ENCODE results near the gene RUBCNL.
A peak's percentile ranks its signal among the peaks of the same experiment; 100 is the strongest.
"Not testable (repeated sequence)": the region's sequence is repeated elsewhere in the genome, so short reads cannot be mapped to it uniquely, and the experiment has no call there.

Gene RUBCNL, protein sequence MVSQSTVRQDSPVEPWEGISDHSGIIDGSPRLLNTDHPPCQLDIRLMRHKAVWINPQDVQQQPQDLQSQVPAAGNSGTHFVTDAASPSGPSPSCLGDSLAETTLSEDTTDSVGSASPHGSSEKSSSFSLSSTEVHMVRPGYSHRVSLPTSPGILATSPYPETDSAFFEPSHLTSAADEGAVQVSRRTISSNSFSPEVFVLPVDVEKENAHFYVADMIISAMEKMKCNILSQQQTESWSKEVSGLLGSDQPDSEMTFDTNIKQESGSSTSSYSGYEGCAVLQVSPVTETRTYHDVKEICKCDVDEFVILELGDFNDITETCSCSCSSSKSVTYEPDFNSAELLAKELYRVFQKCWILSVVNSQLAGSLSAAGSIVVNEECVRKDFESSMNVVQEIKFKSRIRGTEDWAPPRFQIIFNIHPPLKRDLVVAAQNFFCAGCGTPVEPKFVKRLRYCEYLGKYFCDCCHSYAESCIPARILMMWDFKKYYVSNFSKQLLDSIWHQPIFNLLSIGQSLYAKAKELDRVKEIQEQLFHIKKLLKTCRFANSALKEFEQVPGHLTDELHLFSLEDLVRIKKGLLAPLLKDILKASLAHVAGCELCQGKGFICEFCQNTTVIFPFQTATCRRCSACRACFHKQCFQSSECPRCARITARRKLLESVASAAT

DNA sequence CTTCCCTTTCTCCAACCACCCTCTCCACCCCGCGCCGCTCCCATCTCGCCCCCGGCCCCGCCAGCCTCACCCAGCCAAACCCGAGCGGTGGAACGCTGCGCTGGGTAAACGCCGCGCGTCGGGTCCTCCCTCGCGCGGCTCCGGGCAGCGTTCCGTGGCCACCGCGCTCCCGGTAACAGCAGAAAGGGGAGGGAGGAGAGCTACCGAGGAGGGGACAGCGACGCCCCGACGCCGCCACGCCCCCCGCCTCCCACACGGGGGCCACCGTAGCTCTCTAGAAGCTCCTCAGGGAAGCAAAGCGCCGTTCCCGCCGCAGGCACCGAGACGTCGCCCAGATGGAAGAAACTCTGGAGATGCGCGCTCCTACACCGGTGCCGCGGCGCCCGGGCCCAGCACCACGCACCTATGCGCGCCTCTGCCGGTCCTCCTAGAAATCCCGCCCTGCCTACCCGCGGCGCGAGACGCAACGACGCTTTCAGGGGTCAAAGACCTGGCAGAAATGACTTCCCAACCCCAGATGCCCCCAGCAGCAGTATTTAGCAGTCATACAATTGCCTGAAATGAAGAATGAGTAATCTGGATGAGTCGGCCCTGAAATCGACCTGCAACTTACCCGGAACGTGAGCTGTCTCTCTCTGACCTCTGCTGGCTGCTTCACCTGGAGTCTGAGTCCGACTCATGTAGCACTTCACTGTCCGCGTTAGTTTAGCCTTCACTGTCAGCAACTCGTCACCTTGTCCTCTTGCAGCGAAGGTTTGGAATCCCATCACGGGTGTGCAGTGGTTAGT, at the start of gene RUBCNL:
RUBCNL (minus strand) TSS at position 189 of the 788 bp plus-strand sequence. CDS start 14,777 bp downstream, outside the sequence.
- Mint-ChIP-seq H3K36me3 (ENCODE audit: low read depth) (no peaks in the 10 kb centered on the region), H3K4me1 (peaks cover 26% of the 10 kb centered on the region), H3K9me3 (no peaks in the 10 kb centered on the region), H3K27ac (peak within 1 kb of the TSS in 1 of 3 experiments; percentile 19), H3K4me3 (peak within 1 kb of the TSS; percentile 80 to 88 (median 82)), H3K27me3 (ENCODE audit: low read depth) (peaks cover 60% of the 10 kb centered on the region)
- TF ChIP-seq, protein P1, sequence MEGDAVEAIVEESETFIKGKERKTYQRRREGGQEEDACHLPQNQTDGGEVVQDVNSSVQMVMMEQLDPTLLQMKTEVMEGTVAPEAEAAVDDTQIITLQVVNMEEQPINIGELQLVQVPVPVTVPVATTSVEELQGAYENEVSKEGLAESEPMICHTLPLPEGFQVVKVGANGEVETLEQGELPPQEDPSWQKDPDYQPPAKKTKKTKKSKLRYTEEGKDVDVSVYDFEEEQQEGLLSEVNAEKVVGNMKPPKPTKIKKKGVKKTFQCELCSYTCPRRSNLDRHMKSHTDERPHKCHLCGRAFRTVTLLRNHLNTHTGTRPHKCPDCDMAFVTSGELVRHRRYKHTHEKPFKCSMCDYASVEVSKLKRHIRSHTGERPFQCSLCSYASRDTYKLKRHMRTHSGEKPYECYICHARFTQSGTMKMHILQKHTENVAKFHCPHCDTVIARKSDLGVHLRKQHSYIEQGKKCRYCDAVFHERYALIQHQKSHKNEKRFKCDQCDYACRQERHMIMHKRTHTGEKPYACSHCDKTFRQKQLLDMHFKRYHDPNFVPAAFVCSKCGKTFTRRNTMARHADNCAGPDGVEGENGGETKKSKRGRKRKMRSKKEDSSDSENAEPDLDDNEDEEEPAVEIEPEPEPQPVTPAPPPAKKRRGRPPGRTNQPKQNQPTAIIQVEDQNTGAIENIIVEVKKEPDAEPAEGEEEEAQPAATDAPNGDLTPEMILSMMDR (IDR thresholded peaks at IDR 0.05; ENCODE audit: unreplicated experiment in 3 of 3), result no peak

GRCh38 chr13:46429558-46429957, 42.5 kb upstream of the RUBCNL start:
- not testable (repeated sequence) for H3K9me3 Mint-ChIP-seq; H3K36me3 Mint-ChIP-seq (ENCODE audit: low read depth); H3K4me1 Mint-ChIP-seq; H3K4me3 Mint-ChIP-seq; H3K27ac Mint-ChIP-seq; H3K27me3 Mint-ChIP-seq (ENCODE audit: low read depth)

DNA sequence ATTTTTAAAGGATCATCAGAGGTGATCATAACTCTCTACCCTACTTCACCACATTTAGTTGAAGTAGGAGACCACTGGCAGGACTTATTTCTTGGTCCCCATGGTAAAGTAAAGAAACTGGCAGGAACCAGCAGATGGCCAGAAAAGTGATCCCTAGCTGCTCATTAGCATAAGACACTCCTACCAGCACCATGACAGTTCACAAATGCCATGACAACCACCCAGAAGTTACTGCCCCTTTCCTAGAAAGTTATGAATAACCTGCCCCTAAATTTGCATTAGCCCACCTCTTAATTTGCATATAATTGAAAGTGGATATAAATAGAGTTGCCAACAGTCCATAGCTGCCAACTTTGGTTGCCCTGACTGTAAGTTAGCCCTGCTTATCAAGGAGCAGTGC, 18.4 kb upstream of the RUBCNL start:
- Mint-ChIP-seq H3K4me1 (peaks cover 6% of the 10 kb centered on the region), H3K4me3 (no peak overlapping the region), H3K27me3 (ENCODE audit: low read depth) (peaks cover 6% of the 10 kb centered on the region), H3K36me3 (ENCODE audit: low read depth) (peaks cover 5% of the 10 kb centered on the region), H3K9me3 (peaks cover 10% of the 10 kb centered on the region), H3K27ac (no peak overlapping the region)
- TF ChIP-seq, protein P1 (IDR thresholded peaks at IDR 0.05; ENCODE audit: unreplicated experiment in 3 of 3), result no peak

DNA sequence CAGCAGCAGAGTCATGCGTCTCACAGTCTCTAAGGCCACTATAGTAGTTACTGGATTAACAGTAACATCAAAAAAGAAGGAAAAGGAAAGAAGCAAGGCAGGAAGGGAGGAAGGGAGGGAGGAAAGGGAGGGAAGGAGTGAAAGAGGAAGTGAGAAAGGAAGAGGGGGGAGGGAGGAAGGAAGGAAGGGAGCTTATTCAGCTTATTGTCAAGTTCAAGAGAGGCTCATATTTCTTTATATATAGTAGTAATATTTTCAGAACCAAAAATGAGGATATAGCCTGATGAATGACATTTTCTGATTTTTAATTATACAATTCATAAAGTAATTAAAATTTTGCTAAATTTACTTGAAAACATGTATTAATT, 17.7 kb upstream of the RUBCNL start:
- Mint-ChIP-seq H3K36me3 (ENCODE audit: low read depth) (peaks cover 5% of the 10 kb centered on the region), H3K4me1 (peaks cover 6% of the 10 kb centered on the region), H3K4me3 (no peak overlapping the region), H3K27me3 (ENCODE audit: low read depth) (peaks cover 6% of the 10 kb centered on the region), H3K9me3 (peaks cover 9% of the 10 kb centered on the region), H3K27ac (no peak overlapping the region)
- TF ChIP-seq, protein P1 (IDR thresholded peaks at IDR 0.05; ENCODE audit: unreplicated experiment in 3 of 3), result no peak

DNA sequence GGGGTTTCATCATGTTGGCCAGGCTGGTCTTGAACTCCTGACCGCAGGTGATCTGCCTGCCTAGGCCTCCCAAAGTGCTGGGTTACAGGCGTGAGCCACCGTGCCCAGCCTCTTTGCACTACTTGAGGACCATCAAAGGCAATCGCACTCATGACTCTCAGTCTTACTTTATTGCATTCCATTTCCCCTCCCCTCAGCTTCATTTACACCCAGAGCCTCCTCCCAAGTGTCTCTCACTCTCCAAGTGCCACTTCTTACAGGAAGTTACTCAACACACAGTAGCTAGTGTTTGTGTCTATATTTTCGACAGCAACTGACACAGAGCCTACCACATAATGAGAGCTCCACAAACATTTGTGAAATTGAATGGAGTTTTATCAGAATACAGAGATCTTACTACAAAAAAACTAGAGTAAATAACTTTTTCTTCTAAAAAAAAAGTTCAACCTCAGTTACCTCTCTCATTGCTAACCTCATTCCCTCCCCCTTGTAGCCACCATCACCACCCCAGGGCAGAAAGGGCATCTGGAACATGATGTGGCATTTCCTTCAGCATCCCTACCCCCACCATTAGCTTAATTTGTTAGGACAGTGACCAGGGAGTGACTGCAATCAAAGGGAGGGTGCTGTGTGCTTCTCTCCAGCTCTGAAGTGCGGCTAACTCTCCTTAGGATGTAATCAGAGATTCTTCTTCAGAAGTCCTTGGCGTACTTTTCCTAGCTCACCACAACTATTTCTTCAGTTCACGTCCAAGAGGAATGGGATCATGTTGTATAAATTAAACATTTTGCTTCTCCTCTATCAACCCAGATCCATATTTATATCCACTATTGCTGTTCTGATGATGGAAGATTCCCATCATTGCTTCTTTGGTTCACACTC, 17.0 kb upstream of the RUBCNL start:
- TF ChIP-seq, protein P1 (IDR thresholded peaks at IDR 0.05; ENCODE audit: unreplicated experiment in 3 of 3), result no peak

More for the DNA sequence above, 17.0 kb upstream of the RUBCNL start:
- Mint-ChIP-seq H3K27me3 (ENCODE audit: low read depth) (peaks cover 6% of the 10 kb centered on the region), H3K27ac (no peak overlapping the region), H3K4me3 (no peak overlapping the region), H3K9me3 (peaks cover 9% of the 10 kb centered on the region), H3K36me3 (ENCODE audit: low read depth) (peaks cover 5% of the 10 kb centered on the region), H3K4me1 (peaks cover 6% of the 10 kb centered on the region)
